Stimulated activated CD4-positive, alpha-beta T cell treated with anti-CD3 and anti-CD28 coated beads, Interleukin-2, amount 100 ng/mL, for 24 hours (primary cell): Measurements from ENCODE around the gene SRP14.
"Not testable (repeated sequence)": the region's sequence is repeated elsewhere in the genome, so short reads cannot be mapped to it uniquely, and the experiment has no call there.

Experiments
- DNase-seq, 2 donors: peaks; one replicate each; pipeline ENCODE4 v3.0.0-alpha.2; 2020

SRP14 gene

DNA sequence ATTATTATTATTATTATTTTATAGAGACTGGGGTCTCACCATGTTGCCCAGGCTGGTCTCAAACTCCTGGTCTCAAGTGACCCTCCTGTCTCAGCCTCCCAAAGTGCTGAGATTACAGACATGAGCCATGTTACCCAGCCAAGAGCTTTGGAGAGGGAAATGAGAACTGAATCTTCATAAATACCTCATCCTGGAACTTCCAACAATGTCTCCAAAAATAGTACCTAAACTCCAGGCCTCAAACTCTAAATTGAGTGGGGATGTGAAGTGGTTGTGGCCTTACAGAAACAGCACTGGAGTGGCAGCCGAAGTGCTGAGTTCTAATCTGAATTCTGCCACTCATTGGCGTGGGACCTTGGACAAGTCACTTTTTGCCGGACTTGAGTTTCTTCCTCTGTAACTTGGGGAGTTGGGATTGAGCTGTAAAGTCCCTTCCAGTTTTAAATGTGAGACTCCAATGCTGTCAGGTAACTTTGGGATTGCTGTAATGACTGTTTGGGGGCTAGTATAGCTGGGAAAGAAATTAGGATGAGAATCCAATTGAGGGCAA, 10.0 kb upstream of the SRP14 start:
- no peak for DNase-seq

- no peak for DNase-seq
Observed at GRCh38 chr15:40048211-40048792, 9.3 kb upstream of the SRP14 start.

DNA sequence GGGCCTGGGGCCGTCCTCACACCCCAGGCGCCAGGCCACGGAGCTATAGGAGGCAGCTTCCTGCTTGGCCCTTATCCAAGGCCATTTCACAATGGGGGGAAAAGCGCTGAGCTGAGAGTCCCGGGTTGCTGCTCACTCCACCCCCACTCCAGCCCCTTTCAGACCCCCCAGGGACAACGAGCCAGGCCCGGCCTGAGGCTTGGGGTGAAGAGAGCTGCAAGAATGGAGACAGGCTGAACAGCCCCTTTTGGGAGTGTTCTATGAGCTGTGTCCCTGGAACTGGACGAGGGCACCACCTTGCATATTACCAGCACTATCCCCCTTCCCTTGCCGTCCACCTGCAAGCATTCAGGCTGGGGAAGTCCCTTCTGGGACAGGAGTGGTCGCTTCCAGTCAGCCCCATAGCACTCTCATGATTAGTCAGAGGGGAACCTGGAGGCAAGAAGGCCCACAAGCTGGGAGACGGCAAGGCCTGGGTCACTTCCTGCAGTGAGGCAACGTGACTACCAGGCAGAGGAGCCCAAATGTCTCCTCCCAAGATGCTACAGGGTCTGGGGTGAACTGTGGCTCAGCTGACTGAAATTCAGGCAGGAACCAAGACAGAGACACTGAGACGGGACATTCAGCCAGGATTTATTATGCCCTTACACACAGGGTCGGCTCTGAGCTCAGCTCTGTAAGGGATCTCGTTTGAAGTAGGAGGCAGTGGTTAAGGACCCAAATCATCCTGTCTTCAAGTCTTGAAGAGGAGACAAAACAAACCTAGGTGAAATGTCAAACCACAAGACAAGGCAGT, 8.6 kb upstream of the SRP14 start:
- DNase-seq = peak; percentile 65 to 73

- no peak for DNase-seq
Observed at GRCh38 chr15:40046721-40047414, 7.9 kb upstream of the SRP14 start.

DNA sequence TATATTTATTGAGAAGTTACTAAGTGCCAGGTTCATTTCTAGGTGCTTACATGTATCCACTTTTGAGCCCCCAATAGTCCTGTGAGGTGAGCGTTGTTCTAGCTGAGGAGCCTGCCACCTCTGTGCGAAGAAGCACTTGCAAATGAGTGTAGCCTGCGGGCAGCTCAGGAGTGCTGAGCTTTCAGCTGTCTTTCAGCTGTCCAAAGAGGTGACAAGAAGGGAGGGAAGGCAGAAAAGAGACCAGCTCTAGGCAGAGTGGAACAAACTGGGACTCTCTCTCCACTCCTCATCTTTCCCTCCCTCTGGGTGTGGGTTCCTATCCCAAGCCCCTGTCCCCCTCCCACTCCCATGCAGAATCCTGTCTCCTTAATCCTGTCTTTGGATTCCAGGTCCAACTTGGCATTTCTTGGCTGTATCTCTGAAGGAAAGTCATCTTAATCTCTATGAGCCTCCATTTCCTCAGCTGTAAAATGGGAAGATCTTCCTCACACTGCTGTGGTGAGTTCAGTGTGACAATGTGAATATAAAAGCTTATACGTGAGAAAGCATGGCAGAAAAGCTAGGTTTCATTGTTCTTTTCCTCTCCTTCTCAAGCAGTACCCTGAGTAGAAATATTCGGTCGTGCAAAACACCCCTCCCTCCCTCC, 6.7 kb upstream of the SRP14 start:
- peak in 1 of 2 donors; percentile 16 for DNase-seq

DNA sequence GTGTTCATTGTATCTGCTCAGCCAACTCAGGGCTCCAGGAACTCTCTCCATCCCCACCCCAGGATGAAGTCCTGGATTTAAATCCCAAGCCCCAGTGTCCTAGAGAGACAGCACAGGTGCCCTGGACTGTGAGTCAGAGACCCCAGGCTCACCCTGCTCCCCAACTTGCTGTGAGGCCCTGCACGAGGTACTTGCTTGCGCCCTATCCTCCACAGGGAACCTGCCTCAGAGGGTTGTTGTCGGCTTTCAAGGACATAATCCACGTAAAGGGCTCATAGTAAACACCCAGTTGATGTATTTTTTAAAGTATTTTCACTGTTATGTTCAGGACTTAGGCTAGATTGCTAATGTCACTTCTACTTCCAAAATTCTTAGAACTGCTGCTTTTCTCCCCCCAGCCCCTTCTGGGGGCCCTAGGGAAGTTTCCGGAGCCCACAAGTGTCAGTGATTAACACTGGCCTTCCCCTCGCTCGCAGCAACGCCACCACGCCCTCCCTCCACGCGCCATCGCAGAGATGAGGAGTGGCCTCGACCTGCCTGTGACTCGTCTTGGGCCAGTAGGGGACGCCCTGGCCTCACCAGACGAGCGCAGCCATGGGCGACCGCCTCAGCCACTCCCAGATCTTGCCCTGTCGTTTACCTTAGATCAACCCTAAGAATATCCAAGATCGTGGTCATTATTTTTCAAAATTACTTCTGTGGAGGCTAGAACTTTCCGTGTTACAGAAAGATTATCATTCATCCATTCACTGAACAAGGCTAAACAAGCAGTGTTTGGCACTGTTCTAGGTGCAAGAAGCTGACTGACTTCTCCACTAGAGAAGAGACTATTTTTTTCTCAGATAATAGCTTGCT, 6.0 kb upstream of the SRP14 start:
- DNase-seq = peak; percentile 88 to 89

DNA sequence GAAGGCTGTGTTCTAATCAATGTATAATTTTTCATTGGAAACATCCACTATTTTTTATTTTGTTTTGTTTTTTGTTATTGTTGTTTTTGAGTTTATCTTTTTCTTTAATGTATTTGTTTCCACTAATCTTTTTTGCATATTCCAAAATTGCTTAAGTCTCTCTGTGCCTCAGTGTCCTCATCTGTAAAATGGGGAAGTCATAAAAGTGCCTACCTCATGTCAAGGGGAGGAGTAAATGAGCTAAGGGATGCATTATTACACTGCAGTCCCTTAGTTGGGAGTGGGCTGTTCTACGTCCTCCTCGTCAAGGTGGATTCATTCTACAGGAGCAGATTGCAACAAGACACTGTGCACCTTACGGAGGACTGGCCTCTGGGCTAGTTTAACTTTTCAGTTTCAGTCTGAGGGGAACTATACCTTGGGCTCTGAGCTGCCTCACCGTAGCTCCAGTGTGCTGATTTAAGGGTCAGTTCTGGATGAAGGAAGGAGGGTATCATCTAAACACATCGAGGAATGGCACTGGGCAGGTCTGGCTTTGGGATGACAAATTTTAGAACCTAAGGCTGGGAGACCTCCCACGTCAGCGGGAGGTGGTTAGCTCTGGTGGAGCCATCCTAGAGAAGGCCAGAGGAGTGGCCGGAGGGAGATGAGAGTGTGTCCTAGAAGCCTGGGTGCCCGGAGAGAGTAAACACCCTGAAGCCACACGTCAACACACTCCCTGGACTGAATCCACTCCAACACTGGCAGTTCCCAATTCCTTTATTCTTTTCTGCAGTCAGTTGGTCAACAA, 5.1 kb upstream of the SRP14 start:
- DNase-seq = peak in 1 of 2 donors; percentile 11

DNA sequence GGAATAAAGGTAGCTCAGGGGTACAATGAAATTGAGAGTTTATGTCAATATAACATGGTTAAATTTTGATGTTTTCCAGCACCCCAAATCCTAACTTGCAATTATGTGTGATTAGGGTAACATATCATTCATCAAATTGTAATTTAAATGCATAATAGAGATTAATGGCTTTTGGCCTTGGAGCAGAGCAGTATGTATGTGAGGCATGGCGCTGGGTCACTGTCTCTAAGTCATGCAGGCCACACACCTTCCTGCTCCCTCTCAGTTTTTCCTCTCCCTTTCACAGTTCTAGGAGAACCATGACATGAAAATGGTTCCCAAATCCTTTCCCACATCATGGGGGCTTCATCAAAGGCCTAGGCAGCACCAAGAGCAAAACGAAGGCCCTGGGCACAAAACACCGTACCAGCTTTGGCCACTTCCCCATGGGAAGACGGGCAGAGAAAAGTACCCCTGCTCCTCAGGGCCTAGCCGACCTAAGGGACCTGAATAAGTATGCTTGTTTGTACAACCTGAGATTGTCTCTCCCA, 3.9 kb upstream of the SRP14 start:
- DNase-seq = no peak

- no peak for DNase-seq
Observed at GRCh38 chr15:40040770-40041169, 1.8 kb upstream of the SRP14 start.

DNA sequence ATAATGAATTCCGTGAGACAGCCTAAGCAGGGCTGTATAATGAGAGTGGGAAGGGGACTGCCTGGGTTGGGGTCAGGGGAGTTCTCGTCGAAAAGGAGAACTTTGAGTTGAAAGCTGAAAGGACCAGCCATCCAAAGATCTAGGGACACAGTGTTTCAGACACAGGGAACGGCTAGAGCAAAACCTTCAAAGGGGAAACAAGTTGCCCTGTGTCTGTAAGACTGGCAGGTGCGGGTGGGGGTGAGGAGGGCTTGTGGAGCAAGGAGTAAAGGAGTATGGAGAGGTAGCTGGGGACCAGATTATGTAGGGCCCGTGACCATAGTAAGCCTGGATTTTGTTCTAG, 1.3 kb upstream of the SRP14 start:
- DNase-seq = no peak

- no peak for DNase-seq
Observed at GRCh38 chr15:40038275-40038637, 725 bp downstream of the SRP14 start.

DNA sequence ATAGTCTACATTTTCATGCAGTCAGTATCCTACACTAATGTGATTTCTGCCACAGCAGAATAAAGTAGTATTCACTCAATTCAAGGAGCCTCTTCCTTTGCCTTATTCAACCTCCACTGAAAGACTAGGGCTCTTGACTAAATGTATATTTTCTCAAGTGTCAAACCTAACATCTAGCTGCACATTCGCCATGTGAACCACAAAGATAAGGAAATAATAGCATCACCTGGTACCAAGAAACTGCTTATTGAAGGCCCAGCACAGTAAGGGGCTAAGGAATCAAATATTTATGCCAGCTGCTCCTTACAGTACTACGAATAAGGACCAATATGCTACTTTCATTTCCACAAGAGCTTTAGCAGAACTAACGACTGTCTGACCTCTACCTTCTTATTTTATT, 1.3 kb downstream of the SRP14 start:
- DNase-seq = no peak

DNA sequence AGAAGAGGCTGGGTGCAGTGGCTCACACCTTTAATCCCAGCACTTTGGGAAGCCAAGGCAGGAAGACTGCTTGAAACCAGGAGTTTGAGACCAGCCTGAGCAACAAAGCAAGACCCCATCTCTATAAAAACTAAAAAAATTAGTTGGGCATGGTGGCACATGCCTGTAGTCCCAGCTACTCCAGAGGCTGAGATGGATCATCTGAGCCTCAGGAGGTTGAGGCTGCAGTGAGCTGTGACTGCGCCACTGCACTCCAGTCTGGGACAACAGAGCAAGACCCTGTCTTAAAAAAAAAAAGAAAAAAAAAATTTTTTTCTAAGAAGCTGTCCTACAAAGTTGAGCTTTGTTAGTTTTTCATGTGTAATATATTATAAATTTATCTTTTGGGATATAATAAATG, 3.8 kb downstream of the SRP14 start:
- not testable (repeated sequence) for DNase-seq

DNA sequence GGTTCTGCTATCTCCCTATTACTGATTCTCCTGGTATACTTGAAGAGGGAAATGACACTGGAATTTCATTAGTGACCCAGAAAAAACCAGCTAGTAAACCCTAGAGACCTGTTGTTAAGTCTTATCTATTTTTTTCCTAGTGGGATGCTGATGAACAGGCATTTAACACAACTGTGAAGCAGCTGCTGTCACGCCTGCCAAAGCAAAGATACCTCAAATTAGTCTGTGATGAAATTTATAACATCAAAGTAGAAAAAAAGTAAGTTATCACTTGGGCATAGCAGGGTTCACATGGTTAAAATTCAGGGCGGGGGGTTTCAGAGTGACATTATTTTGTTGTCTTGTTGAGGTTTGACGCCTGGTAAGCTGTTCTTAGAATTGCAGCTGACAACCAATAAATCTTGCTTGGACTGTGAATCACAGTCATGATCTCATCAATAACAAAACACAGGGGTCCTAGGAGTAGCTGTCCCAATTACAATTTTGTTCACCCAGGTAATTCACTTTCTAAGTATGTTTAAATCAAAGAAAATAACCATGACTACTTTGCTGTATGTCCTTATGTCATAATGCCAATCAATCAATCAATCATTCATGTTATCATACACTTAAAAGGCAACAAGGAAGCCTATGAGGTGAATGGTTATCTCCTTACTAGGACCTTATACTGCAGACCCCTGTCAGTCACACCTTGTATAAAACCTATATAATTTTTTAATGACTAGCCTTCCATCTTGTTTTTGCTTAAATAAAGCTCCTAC, 4.6 kb downstream of the SRP14 start:
- no peak for DNase-seq

- DNase-seq = no peak
Observed at GRCh38 chr15:40032125-40032839, 6.7 kb downstream of the SRP14 start.

GRCh38 chr15:40031300-40031699, 7.7 kb downstream of the SRP14 start:
- no peak for DNase-seq

- DNase-seq = no peak
Observed at GRCh38 chr15:40029979-40030893, 8.7 kb downstream of the SRP14 start.

GRCh38 chr15:40028853-40029252, 10.1 kb downstream of the SRP14 start:
- DNase-seq = no peak

- DNase-seq = no peak
Observed at GRCh38 chr15:40028193-40028592, 10.8 kb downstream of the SRP14 start.
